ENCODE measurements around the gene NME4.
"Not testable (repeated sequence)": the region's sequence is repeated elsewhere in the genome, so short reads cannot be mapped to it uniquely, and the experiment has no call there.

The NME4 gene

GRCh38 chr16:397135-397661 lies at the start of gene NME4:
TSS of gene NME4 (plus strand) at chr16:397199. CDS start at chr16:397223, 24 bp downstream.
- DNase-seq: no peak

DNA sequence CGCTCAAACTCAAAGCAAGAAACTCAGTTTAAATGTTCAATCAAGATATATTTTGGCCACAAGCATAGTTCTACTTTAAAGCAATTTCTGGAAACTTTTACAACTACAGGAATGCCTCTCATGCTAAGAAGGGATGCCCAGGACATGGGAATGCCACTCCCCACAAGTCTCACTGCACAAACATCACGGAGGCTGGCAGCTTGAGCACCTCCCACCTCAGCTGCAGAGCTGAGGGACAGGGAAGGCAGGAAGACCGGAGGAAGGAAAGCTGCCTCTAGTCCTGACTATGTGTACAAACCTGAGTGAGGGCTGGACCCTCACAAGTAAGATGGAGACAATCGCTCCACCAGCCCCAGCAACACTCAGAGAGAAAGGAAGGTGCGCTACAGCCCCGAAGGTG lies 49.8 kb upstream of the NME4 start:
- DNase-seq: no peak

- not testable (repeated sequence) for DNase-seq
Observed at GRCh38 chr16:348495-348894, 48.5 kb upstream of the NME4 start.

- DNase-seq: no peak
Observed at GRCh38 chr16:349211-349610, 47.8 kb upstream of the NME4 start.

GRCh38 chr16:350203-350602 lies 46.8 kb upstream of the NME4 start:
- DNase-seq: no peak

- DNase-seq: peak; percentile 48
Observed at GRCh38 chr16:351804-352520, 45.0 kb upstream of the NME4 start.

DNA sequence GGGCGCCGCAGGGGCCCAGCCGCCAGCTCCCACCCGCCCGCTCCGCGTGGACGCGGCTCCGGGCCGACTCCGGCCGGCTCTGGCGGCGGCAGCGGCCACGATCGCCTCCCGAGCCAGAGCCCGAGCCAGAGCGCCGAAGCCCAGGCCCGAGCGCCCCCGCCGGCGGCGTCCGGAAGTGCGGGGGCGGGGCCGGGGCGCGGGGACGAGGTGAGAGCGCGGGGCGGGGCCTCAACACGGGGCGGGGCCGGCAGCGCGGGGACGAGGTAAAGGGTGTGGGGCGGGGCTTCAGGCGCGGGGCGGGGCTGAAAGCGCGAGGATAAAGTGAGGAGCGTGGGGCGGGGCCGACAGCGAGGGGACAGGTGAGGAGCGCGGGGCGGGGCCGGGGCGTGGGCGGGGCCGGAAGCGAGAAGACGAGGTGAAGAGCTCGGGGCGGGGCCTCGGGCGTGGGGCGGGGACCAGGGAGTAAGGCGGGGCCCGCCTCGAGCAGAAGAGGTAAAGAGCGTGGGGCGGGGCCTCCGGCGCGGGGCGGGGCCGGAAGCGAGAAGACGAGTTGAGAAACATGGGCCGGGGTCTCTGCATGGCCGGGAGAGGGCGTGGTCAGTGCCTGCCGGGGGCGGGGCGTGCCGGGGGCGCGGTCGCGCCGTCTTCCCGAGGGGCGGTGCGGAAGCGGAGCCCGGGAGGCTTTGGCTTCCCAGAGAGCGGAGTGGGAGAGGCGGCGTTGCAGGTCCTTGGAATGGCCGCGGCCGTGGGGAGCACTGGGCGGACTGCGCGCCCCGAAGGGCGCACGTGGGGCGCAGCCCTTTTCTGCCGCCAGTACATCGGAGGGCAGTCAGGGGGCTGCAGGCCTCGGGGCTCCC lies 44.2 kb upstream of the NME4 start, which contains the start of gene AXIN1:
TSS of gene AXIN1 (minus strand) at position 177 of the 857 bp plus-strand sequence. CDS start 5,698 bp downstream, outside the sequence.
- DNase-seq: peak; percentile 100

DNA sequence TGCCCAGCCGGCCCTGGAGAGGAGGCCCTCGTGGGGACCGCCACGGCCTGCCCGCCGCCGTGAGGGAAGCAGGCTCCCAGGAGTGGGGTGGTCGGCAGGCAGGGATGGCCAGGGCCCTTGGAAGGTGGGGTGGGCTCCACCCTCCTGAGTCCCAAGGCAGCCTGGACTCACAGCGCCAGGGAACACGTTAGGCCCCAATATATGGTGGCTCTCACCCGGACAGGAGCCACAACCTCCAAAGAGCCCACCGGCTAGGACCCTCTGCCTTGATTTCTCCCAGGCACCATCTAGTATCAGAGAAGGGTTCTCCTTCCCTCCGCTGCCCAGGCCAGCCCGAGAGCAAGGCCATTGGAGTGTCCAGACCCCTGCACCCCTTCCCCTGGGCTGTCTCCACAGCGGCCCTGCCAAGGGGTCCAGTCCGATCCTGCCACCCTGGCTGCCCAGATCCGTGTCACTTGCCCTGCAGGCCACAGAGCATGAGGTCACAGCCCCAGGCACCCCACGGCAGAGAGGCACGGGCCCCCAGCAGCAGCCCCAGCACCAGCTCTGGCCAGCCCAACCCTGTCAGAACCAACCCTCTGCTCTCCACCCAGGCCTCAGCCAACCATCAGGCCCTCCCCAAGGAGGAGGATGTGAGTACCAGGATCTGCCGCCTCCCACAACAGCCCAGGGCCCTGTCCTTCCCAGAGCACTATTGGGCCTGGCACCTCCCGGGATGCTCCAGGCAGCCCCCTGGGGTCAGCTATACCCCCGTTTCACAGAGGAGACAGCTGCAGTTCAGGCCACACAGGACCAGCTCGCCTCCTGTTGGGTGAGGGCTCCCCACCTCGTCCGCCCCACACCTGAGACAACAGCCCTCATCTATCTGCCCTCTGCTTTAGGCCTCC lies 43.4 kb upstream of the NME4 start:
- no peak for DNase-seq

GRCh38 chr16:354291-354881 lies 42.6 kb upstream of the NME4 start:
- no peak for DNase-seq

DNA sequence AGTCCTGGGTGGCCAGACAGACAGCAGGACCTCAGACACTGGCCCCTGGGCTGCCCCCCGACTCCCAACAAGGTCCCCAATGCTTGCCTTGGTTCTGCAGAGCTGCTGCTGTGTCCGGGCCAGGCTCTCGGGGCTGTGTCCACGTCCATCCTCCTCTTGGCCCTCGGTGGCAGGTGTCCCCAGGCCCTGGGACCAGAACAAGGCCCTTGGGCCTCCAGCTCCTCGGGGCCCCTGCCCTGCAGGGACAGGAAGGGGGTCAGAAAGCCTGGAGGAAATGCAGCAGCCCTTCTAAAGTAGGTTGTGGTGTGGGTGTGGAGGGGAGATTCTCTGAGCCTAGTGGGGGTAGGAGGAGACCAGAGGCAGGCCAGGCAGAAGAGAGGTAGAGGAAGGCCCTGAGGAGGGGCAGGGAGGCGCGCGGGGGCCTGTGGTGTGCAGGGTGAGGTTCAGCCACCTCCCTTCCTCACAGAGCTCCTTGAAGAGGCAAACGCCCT lies 42.0 kb upstream of the NME4 start:
- no peak for DNase-seq

DNA sequence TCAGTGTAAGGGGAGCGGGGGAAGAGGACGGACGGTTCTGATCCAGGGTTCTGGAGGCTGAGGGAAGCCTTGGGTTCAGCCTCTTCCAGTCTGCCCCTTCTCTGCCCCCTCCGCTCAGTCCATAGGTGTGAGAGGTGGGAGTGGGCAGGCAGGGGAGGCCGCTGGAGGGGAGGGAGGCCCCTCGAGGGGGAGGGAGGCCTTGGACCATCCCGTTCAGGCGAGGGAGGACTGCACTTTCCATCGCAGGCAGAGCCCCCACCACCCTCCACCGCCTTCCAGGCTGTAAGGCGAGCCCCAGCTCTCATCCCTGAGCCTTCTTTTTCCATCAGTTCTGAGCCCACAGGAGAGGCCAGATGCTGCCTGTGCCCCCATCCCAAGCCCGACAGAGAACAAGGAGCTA lies 40.3 kb upstream of the NME4 start:
- no peak for DNase-seq

GRCh38 chr16:359067-359763 lies 37.8 kb upstream of the NME4 start:
- DNase-seq: no peak

GRCh38 chr16:359871-360697 lies 36.9 kb upstream of the NME4 start:
- DNase-seq: no peak

DNA sequence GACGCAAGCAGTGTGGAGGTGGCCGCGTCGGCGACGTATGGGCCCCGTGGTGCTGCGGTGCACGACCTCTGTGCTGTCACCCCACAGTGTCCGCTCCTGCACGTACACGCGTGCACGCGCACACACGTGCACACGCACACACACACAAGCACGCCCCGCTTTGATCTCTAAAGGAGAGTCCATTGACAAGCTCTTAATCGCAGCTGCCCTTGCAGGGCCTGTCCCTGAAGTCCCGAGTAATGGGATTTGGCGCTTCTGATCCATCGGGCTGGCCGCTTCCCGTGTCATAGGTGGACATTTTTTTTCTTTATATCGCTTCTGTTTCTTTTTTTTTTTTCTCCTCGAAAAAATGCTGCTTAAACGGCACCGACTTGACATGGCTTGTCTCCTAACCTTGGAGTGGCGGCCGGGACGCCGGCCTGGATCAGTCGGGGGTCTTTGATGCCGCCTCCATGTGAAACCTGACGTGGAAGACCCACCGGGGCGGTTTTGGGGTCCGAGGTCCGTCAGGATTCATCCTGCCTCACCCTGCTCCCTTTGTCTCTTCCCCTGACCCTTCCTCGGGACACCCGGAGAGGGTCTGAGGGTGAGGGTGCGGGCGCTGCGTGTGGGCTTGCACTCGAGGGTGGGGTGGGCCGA lies 36.2 kb upstream of the NME4 start:
- no peak for DNase-seq

DNA sequence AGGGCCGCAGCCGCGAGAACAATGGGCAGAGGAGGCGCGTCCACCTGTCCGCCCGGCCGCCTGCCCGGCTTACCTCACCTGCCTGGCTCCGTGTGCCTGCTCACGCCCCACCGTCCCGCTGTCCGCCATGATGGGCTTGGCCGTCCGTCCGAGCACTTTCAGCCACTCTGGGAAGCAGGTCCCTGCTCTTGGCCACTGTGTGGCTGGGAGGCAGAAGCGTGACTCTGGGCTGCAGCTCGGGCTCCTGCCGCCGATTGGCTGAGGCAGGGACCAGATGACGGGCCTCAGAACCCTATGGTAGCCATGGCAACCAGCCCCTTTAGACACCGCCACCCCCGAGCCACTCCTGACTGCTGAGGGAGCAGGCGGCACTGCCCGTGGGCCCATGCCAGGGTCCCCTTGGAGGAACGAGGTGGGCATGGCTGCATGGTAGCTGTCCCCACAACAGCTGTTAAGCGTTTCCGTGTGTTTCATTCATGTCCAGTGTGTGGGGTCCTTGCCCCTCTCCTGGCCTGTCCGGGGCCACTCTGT lies 35.6 kb upstream of the NME4 start:
- DNase-seq: no peak

DNA sequence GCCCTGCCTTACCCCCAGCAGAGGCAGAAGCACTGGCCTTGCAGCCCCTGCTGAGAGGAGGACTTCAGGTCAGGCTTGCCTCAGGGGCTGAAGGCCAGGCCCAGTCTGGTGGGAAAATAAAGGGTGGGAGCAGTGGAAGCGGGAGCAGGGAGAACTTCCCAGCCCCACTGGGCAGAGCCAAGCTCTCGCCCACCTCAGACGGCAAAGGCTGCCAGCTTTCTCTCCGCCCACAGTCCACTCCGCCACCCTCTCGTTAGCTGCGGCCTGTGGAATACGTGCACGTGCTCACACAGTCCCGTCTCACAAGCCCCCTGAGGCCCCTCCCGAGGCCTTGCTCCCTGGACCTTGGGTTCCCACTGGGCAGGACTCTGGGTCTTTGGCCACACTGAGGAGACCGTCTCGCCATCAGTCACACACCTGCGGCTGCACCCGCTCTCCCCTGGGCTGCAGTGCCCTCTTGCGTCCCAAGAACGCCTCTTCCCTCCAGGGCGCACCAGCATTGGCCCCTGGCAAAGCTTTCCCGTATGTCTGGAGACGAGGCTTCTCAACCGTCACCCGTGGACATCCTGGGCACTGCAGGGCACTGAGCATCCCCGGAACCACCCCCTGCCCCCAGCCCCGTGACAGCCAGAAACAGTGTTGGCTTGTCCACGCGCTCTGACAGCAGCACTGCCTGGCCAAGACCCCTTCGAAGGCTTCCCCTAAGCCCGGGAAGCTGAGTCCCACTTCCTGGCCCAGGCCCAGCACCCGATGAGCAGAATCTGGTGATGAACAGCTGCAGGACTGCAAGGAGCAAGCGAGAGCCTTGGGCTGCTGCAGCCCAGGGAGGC lies 34.9 kb upstream of the NME4 start:
- DNase-seq: peak; percentile 75

GRCh38 chr16:362702-362999 lies 34.3 kb upstream of the NME4 start:
- not testable (repeated sequence) for DNase-seq

DNA sequence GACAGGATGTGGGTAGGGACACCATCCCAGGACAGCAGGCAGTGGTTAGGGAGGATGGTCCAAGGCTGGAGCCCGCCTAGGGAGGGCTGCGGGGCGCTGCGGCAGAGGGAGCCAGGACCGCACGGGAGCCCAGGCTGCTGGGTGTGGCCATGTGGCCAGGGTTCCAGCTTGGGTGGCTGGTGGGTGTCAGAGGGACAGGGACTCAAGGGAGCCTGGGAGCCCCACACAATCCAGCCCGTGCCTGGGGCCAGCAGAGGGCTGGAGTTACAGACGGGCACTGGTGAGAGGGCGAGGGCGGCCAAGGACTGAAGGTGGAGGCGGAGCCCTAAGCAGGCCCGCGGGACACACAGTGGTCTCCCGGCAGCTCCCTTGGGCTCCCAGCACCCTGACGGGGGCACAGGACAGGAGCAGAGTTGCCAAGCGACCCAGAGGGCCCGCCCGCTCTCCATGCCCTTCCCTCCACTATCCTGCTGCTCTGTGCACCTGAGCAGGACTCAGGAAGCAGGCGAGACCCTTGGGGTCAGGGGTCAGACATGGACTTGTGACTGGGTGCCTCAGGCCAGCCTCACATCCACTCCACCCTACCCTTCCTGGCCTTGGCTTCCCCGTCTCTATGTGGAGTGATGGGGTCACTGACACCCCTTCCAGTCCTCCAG lies 33.8 kb upstream of the NME4 start:
- DNase-seq: no peak
